Measurements from ENCODE around the gene TDRD9.
"Not testable (repeated sequence)": the region's sequence is repeated elsewhere in the genome, so short reads cannot be mapped to it uniquely, and the experiment has no call there.

TDRD9 gene

GRCh38 chr14:103887557-103888115, 40.6 kb upstream of the TDRD9 start:
- no peaks in the 10 kb centered on the region for H3K27me3 ChIP-seq (ENCODE audit: insufficient read depth, low read length)
- H4K12ac ChIP-seq (ENCODE audit: low read depth, low read length): no peak overlapping the region
- no peak overlapping the region for H2AK5ac ChIP-seq (ENCODE audit: low read length)
- no peak for DNase-seq
- H4K8ac ChIP-seq (ENCODE audit: low read depth, low read length): no peak overlapping the region
- no peak overlapping the region for H2AFZ ChIP-seq (ENCODE audit: insufficient read depth, low read length, poor library complexity)
- no peak overlapping the region for H3K23ac ChIP-seq (ENCODE audit: low read length)
- no peaks in the 10 kb centered on the region for H3K36me3 ChIP-seq (ENCODE audit: control insufficient read depth in 1 of 2, insufficient read depth in 2 of 2, low read length in 2 of 2)
- no peak overlapping the region for H3K9ac ChIP-seq (ENCODE audit: low read length)
- no peak overlapping the region for H2BK120ac ChIP-seq (ENCODE audit: insufficient read depth, low read length, poor library complexity)
- no peaks in the 10 kb centered on the region for H3K79me1 ChIP-seq (ENCODE audit: low read length)
- H2BK12ac ChIP-seq (ENCODE audit: low read length): no peak overlapping the region
- no peak overlapping the region for H3K4ac ChIP-seq (ENCODE audit: low read depth, low read length)
- no peak overlapping the region for H3K4me2 ChIP-seq (ENCODE audit: low read length)
- no peak overlapping the region for H2BK5ac ChIP-seq (ENCODE audit: low read depth, low read length, poor library complexity)
- H3K27ac ChIP-seq (ENCODE audit: low read depth, low read length): no peak overlapping the region
- no peak overlapping the region for H3K14ac ChIP-seq (ENCODE audit: low read length)
- H3K4me3 ChIP-seq (ENCODE audit: low read depth, low read length): no peak overlapping the region
- H3K18ac ChIP-seq (ENCODE audit: low read length): no peak overlapping the region
- H3K9me3 ChIP-seq (ENCODE audit: insufficient read depth, low read depth, low read length): no peaks in the 10 kb centered on the region
- H4K91ac ChIP-seq (ENCODE audit: low read depth, low read length): no peak overlapping the region
- WGBS (ENCODE audit: extremely low coverage, insufficient coverage, insufficient read length): no CpG with 5 or more reads among the region's 10 CpGs
- peaks cover 0 to 7% of the 10 kb centered on the region in 2 experiments for H3K4me1 ChIP-seq (ENCODE audit: control insufficient read depth in 1 of 2, insufficient read depth in 2 of 2, low read length in 2 of 2)
- no peaks in the 10 kb centered on the region for H3K79me2 ChIP-seq (ENCODE audit: control insufficient read depth, insufficient read depth, low read length, poor library complexity)

GRCh38 chr14:103889002-103889312, 39.3 kb upstream of the TDRD9 start:
- H2AFZ ChIP-seq (ENCODE audit: insufficient read depth, low read length, poor library complexity); H2BK120ac ChIP-seq (ENCODE audit: insufficient read depth, low read length, poor library complexity); H2BK5ac ChIP-seq (ENCODE audit: low read depth, low read length, poor library complexity); H3K27me3 ChIP-seq (ENCODE audit: insufficient read depth, low read length); H3K27ac ChIP-seq (ENCODE audit: low read depth, low read length); H2AK5ac ChIP-seq (ENCODE audit: low read length); H4K8ac ChIP-seq (ENCODE audit: low read depth, low read length); H3K4ac ChIP-seq (ENCODE audit: low read depth, low read length); H3K9me3 ChIP-seq (ENCODE audit: insufficient read depth, low read depth, low read length); H3K36me3 ChIP-seq (ENCODE audit: control insufficient read depth in 1 of 2, insufficient read depth in 2 of 2, low read length in 2 of 2); H3K79me1 ChIP-seq (ENCODE audit: low read length); H2BK12ac ChIP-seq (ENCODE audit: low read length); H3K4me1 ChIP-seq (ENCODE audit: control insufficient read depth in 1 of 2, insufficient read depth in 2 of 2, low read length in 2 of 2); H3K23ac ChIP-seq (ENCODE audit: low read length); H3K18ac ChIP-seq (ENCODE audit: low read length); H4K12ac ChIP-seq (ENCODE audit: low read depth, low read length); H3K79me2 ChIP-seq (ENCODE audit: control insufficient read depth, insufficient read depth, low read length, poor library complexity); H3K14ac ChIP-seq (ENCODE audit: low read length); DNase-seq; H3K9ac ChIP-seq (ENCODE audit: low read length); H4K91ac ChIP-seq (ENCODE audit: low read depth, low read length); H3K4me3 ChIP-seq (ENCODE audit: low read depth, low read length); H3K4me2 ChIP-seq (ENCODE audit: low read length): not testable (repeated sequence)
- WGBS (ENCODE audit: extremely low coverage, insufficient coverage, insufficient read length): no CpG with 5 or more reads among the region's 8 CpGs

- Histone ChIP-seq H2BK120ac (ENCODE audit: insufficient read depth, low read length, poor library complexity) (no peak overlapping the region), H4K91ac (ENCODE audit: low read depth, low read length) (no peak overlapping the region), H4K12ac (ENCODE audit: low read depth, low read length) (no peak overlapping the region), H3K27me3 (ENCODE audit: insufficient read depth, low read length) (no peaks in the 10 kb centered on the region), H2AK5ac (ENCODE audit: low read length) (no peak overlapping the region), H3K14ac (ENCODE audit: low read length) (no peak overlapping the region), H3K4me2 (ENCODE audit: low read length) (no peak overlapping the region), H2AFZ (ENCODE audit: insufficient read depth, low read length, poor library complexity) (no peak overlapping the region), H3K79me1 (ENCODE audit: low read length) (no peaks in the 10 kb centered on the region), H3K79me2 (ENCODE audit: control insufficient read depth, insufficient read depth, low read length, poor library complexity) (no peaks in the 10 kb centered on the region), H3K4me1 (ENCODE audit: control insufficient read depth in 1 of 2, insufficient read depth in 2 of 2, low read length in 2 of 2) (peaks cover 0 to 7% of the 10 kb centered on the region in 2 experiments), H2BK5ac (ENCODE audit: low read depth, low read length, poor library complexity) (no peak overlapping the region), H3K36me3 (ENCODE audit: control insufficient read depth in 1 of 2, insufficient read depth in 2 of 2, low read length in 2 of 2) (no peaks in the 10 kb centered on the region), H3K23ac (ENCODE audit: low read length) (no peak overlapping the region), H3K9ac (ENCODE audit: low read length) (no peak overlapping the region), H3K9me3 (ENCODE audit: insufficient read depth, low read depth, low read length) (no peaks in the 10 kb centered on the region), H3K18ac (ENCODE audit: low read length) (no peak overlapping the region), H4K8ac (ENCODE audit: low read depth, low read length) (no peak overlapping the region), H2BK12ac (ENCODE audit: low read length) (no peak overlapping the region), H3K4ac (ENCODE audit: low read depth, low read length) (no peak overlapping the region), H3K27ac (ENCODE audit: low read depth, low read length) (no peak overlapping the region), H3K4me3 (ENCODE audit: low read depth, low read length) (no peak overlapping the region)
- WGBS (ENCODE audit: extremely low coverage, insufficient coverage, insufficient read length): no CpG with 5 or more reads among the region's 31 CpGs
- DNase-seq: no peak
Observed at GRCh38 chr14:103889313-103890051, 38.8 kb upstream of the TDRD9 start.

GRCh38 chr14:103890052-103890371, 38.2 kb upstream of the TDRD9 start:
- H3K27me3 ChIP-seq (ENCODE audit: insufficient read depth, low read length): no peaks in the 10 kb centered on the region
- H3K14ac ChIP-seq (ENCODE audit: low read length): no peak overlapping the region
- H3K79me1 ChIP-seq (ENCODE audit: low read length): no peaks in the 10 kb centered on the region
- DNase-seq: no peak
- no peak overlapping the region for H2BK12ac ChIP-seq (ENCODE audit: low read length)
- H3K9me3 ChIP-seq (ENCODE audit: insufficient read depth, low read depth, low read length): no peaks in the 10 kb centered on the region
- no peak overlapping the region for H4K8ac ChIP-seq (ENCODE audit: low read depth, low read length)
- WGBS (ENCODE audit: extremely low coverage, insufficient coverage, insufficient read length): no CpG with 5 or more reads among the region's 10 CpGs
- H2AK5ac ChIP-seq (ENCODE audit: low read length): no peak overlapping the region
- H3K9ac ChIP-seq (ENCODE audit: low read length): no peak overlapping the region
- H3K79me2 ChIP-seq (ENCODE audit: control insufficient read depth, insufficient read depth, low read length, poor library complexity): no peaks in the 10 kb centered on the region
- H2BK120ac ChIP-seq (ENCODE audit: insufficient read depth, low read length, poor library complexity): no peak overlapping the region
- no peak overlapping the region for H3K4me3 ChIP-seq (ENCODE audit: low read depth, low read length)
- H3K18ac ChIP-seq (ENCODE audit: low read length): no peak overlapping the region
- H3K4me1 ChIP-seq (ENCODE audit: control insufficient read depth in 1 of 2, insufficient read depth in 2 of 2, low read length in 2 of 2): peaks cover 0 to 7% of the 10 kb centered on the region in 2 experiments
- no peak overlapping the region for H4K91ac ChIP-seq (ENCODE audit: low read depth, low read length)
- no peak overlapping the region for H4K12ac ChIP-seq (ENCODE audit: low read depth, low read length)
- no peak overlapping the region for H3K23ac ChIP-seq (ENCODE audit: low read length)
- H2BK5ac ChIP-seq (ENCODE audit: low read depth, low read length, poor library complexity): no peak overlapping the region
- no peak overlapping the region for H3K4ac ChIP-seq (ENCODE audit: low read depth, low read length)
- no peak overlapping the region for H3K4me2 ChIP-seq (ENCODE audit: low read length)
- H3K36me3 ChIP-seq (ENCODE audit: control insufficient read depth in 1 of 2, insufficient read depth in 2 of 2, low read length in 2 of 2): no peaks in the 10 kb centered on the region
- no peak overlapping the region for H2AFZ ChIP-seq (ENCODE audit: insufficient read depth, low read length, poor library complexity)
- no peak overlapping the region for H3K27ac ChIP-seq (ENCODE audit: low read depth, low read length)

Measured in trophoblast cell (in vitro differentiated cells and primary cell).